H9 (cell line): ENCODE data around the gene MEI4. TPM values are rescaled to one million over a fixed set of nuclear protein-coding genes. Genes with fewer than 3 reads are reported as not detected.

ENCODE experiments used
- DNase-seq: peaks from one replicate; pipeline ENCODE4 v3.0.0-alpha.2; 2017
- H2AFZ ChIP-seq: one replicate; pipeline ENCODE4 v1.6.1; 2013; ENCODE audit warnings: mild to moderate bottlenecking, low read length, control low read depth, moderate library complexity
- H2AK5ac ChIP-seq: 2 replicates; pipeline ENCODE4 v1.6.1; 2013; ENCODE audit warnings: low read length, control low read depth, mixed read lengths; ENCODE audit not compliant: insufficient read length
- H2BK120ac ChIP-seq: one replicate; pipeline ENCODE4 v1.6.1; 2013; ENCODE audit warnings: low read depth, mild to moderate bottlenecking, low read length, control low read depth, inconsistent platforms; ENCODE audit not compliant: poor library complexity, severe bottlenecking
- H2BK12ac ChIP-seq: 2 replicates; pipeline ENCODE4 v1.6.1; 2013; ENCODE audit warnings: low read length, control low read depth, mixed read lengths, low read depth; ENCODE audit not compliant: insufficient read length
- H2BK15ac ChIP-seq: 2 replicates; pipeline ENCODE4 v1.6.1; 2013; ENCODE audit warnings: low read depth, low read length, control low read depth
- H2BK20ac ChIP-seq: one replicate; pipeline ENCODE4 v1.6.1; 2013; ENCODE audit warnings: low read depth, mild to moderate bottlenecking, low read length, control low read depth, inconsistent platforms; ENCODE audit not compliant: poor library complexity, severe bottlenecking
- H2BK5ac ChIP-seq: 2 replicates; pipeline ENCODE4 v1.6.1; 2013; ENCODE audit warnings: low read length, control low read depth, mixed read lengths; ENCODE audit not compliant: insufficient read length
- H3K14ac ChIP-seq: 2 replicates; pipeline ENCODE4 v1.6.1; 2013; ENCODE audit warnings: low read length, control low read depth; ENCODE audit not compliant: insufficient read depth
- H3K18ac ChIP-seq: 2 replicates; pipeline ENCODE4 v1.6.1; 2013; ENCODE audit warnings: low read depth, mild to moderate bottlenecking, mixed read lengths, low read length, control low read depth; ENCODE audit not compliant: insufficient read length
- H3K23ac ChIP-seq: 2 replicates; pipeline ENCODE4 v1.6.1; 2013; ENCODE audit warnings: low read length, control low read depth, mixed read lengths, low read depth; ENCODE audit not compliant: insufficient read length
- H3K23me2 ChIP-seq: 2 replicates; pipeline ENCODE4 v1.6.1; 2013; ENCODE audit warnings: low read depth, mild to moderate bottlenecking, mixed read lengths, low read length, control low read depth; ENCODE audit not compliant: insufficient read length, poor library complexity, severe bottlenecking
- H3K27ac ChIP-seq: 2 replicates; pipeline ENCODE4 v1.5.1; 2013; ENCODE audit warnings: low read length, control low read depth, mixed read lengths, low read depth; ENCODE audit not compliant: insufficient read length
- H3K27me3 ChIP-seq: 2 replicates; pipeline ENCODE4 v1.6.1; 2013; ENCODE audit warnings: low read length, control low read depth, inconsistent platforms; ENCODE audit not compliant: insufficient read depth
- H3K4ac ChIP-seq: 2 replicates; pipeline ENCODE4 v1.6.1; 2013; ENCODE audit warnings: low read depth, mild to moderate bottlenecking, control low read depth, inconsistent platforms, low read length, moderate library complexity
- H3K4me1 ChIP-seq: 2 replicates; pipeline ENCODE4 v1.6.1; 2013; ENCODE audit warnings: low read length, control low read depth, inconsistent platforms; ENCODE audit not compliant: insufficient read depth
- H3K4me2 ChIP-seq: 2 replicates; pipeline ENCODE4 v1.6.1; 2013; ENCODE audit warnings: low read length, control low read depth, mixed read lengths; ENCODE audit not compliant: insufficient read length, insufficient read depth
- H3K56ac ChIP-seq: 2 replicates; pipeline ENCODE4 v1.6.1; 2013; ENCODE audit warnings: low read depth, mild to moderate bottlenecking, mixed read lengths, low read length, control low read depth; ENCODE audit not compliant: insufficient read length
- H3K79me1 ChIP-seq: 2 replicates; pipeline ENCODE4 v1.6.1; 2013; ENCODE audit warnings: low read depth, mild to moderate bottlenecking, moderate library complexity, low read length, control low read depth, inconsistent platforms; ENCODE audit not compliant: insufficient read depth, poor library complexity, severe bottlenecking
- H3K79me2 ChIP-seq: 2 replicates; pipeline ENCODE4 v1.6.1; 2013; ENCODE audit warnings: low read length, control low read depth, inconsistent platforms; ENCODE audit not compliant: insufficient read depth
- H3K9ac ChIP-seq: 2 replicates; pipeline ENCODE4 v1.6.1; 2013; ENCODE audit warnings: low read length, control low read depth, mixed read lengths; ENCODE audit not compliant: insufficient read length; ENCODE audit errors: extremely low read depth
- H3K9me3 ChIP-seq: one replicate; pipeline ENCODE4 v1.6.1; 2013; ENCODE audit warnings: low read depth, low read length, inconsistent platforms; ENCODE audit not compliant: control insufficient read depth
- H3T11ph ChIP-seq: one replicate; pipeline ENCODE4 v1.6.1; 2013; ENCODE audit warnings: mild to moderate bottlenecking, low read length, control low read depth, inconsistent platforms
- H4K20me1 ChIP-seq: one replicate; pipeline ENCODE4 v1.6.1; 2013; ENCODE audit not compliant: control insufficient read depth, insufficient read length, insufficient read depth
- H4K5ac ChIP-seq: 2 replicates; pipeline ENCODE4 v1.6.1; 2013; ENCODE audit warnings: low read depth, mild to moderate bottlenecking, mixed read lengths, low read length, control low read depth; ENCODE audit not compliant: insufficient read length
- H4K8ac ChIP-seq: replicated peaks from 2 replicates; pipeline ENCODE4 v1.6.1; 2013; ENCODE audit warnings: low read length, control low read depth, mixed read lengths, low read depth; ENCODE audit not compliant: insufficient read length
- H4K91ac ChIP-seq: 2 replicates; pipeline ENCODE4 v1.6.1; 2013; ENCODE audit warnings: low read depth, mild to moderate bottlenecking, moderate library complexity, mixed read lengths, low read length, control low read depth; ENCODE audit not compliant: insufficient read length
- H3K27ac Mint-ChIP-seq, 3 experiments: 2 replicates in 2 of 3; 3 replicates in 1 of 3; pipeline ENCODE4 v1.8.0; 2020 to 2021; ENCODE audit warnings: mixed read lengths in 3 of 3, mild to moderate bottlenecking in 1 of 3, moderate library complexity in 1 of 3
- H3K27me3 Mint-ChIP-seq: 2 replicates; pipeline ENCODE4 v1.8.0; 2021; ENCODE audit warnings: low read depth, mild to moderate bottlenecking, moderate library complexity, mixed read lengths
- H3K36me3 Mint-ChIP-seq, 3 experiments: 2 replicates in 2 of 3; 3 replicates in 1 of 3; pipeline ENCODE4 v1.8.0; 2020 to 2021; ENCODE audit warnings: low read depth in 3 of 3, mixed read lengths in 3 of 3; ENCODE audit not compliant: insufficient read depth in 1 of 3
- H3K4me1 Mint-ChIP-seq, 2 experiments: 2 replicates each; pipeline ENCODE4 v1.8.0; 2020; ENCODE audit warnings: mixed read lengths in 2 of 2
- H3K4me3 Mint-ChIP-seq, 2 experiments: 2 replicates in 1 of 2; 3 replicates in 1 of 2; pipeline ENCODE4 v1.8.0; 2020 to 2021; ENCODE audit warnings: mild to moderate bottlenecking in 2 of 2, mixed read lengths in 2 of 2, moderate library complexity in 1 of 2
- H3K9me3 Mint-ChIP-seq, 2 experiments: 2 replicates in 1 of 2; 3 replicates in 1 of 2; pipeline ENCODE4 v1.8.0; 2020; ENCODE audit warnings: mild to moderate bottlenecking in 2 of 2, mixed read lengths in 2 of 2, moderate library complexity in 1 of 2
- total RNA-seq: library from RNA; stranded (reverse); gene quantifications from 2 replicates; pipeline ENCODE4 v1.2.1, GENCODE V29; 2021
- TF ChIP-seq, protein P1 (sequence below): fragments of 200-600 bp; sonication (generic); conservative IDR thresholded peaks from 3 replicates; pipeline ENCODE4 v1.8.0; 2021; ENCODE audit warnings: antibody characterized with exemption, mild to moderate bottlenecking

Gene MEI4
- total RNA-seq, 1 experiment from 2014 or later = 0.55 TPM

DNA sequence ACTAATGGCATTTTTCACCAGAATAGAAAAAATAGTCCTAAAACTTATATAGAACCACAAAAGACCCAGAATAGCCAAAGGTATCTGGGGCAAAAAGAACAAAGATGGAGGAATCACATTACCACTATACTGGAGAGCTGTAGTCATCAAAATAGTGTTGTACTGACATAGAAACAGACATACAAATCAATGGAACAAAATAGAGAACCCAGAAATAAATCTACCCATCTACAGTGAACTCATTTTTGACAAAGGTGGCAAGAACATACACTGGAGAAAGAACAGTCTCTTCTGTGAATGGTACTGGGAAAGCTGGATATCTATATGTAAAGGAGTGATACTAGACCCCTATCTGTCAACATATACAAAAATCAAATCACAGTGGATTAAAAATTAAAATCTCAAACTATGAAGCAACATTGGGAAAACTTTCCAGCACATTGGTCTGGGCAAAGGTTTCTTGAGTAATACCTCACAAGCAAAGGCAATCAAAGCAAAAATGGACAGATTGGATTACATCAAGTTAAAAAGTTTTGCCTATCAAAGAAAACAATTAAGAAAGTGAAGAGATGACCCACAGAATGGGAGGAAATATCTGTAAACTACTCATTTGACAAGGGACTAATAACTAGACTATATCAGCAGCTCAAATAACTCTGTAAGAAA, 120.5 kb downstream of the MEI4 start:
- Histone ChIP-seq H2BK12ac (no peak overlapping the region), H4K5ac (no peak overlapping the region), H3K23me2 (no peaks in the 10 kb centered on the region), H2AK5ac (no peak overlapping the region), H3T11ph (no peak overlapping the region), H4K8ac (no peak overlapping the region), H3K4ac (no peak overlapping the region), H2BK20ac (no peak overlapping the region), H2AFZ (no peak overlapping the region), H3K27ac (no peak overlapping the region), H2BK15ac (no peak overlapping the region), H3K9ac (no peak overlapping the region), H4K20me1 (no peaks in the 10 kb centered on the region), H3K79me2 (no peaks in the 10 kb centered on the region), H3K4me2 (no peak overlapping the region), H3K79me1 (no peaks in the 10 kb centered on the region), H2BK5ac (no peak overlapping the region), H3K27me3 (no peaks in the 10 kb centered on the region), H4K91ac (no peak overlapping the region), H3K18ac (no peak overlapping the region), H3K56ac (no peak overlapping the region), H3K14ac (no peak overlapping the region), H2BK120ac (no peak overlapping the region), H3K9me3 (no peaks in the 10 kb centered on the region), H3K23ac (no peak overlapping the region), H3K4me1 (no peaks in the 10 kb centered on the region)
- Mint-ChIP-seq H3K4me3 (no peak overlapping the region), H3K27ac (no peak overlapping the region), H3K36me3 (no peaks in the 10 kb centered on the region), H3K9me3 (no peaks in the 10 kb centered on the region; a peak in 1 of 5 replicates), H3K4me1 (no peaks in the 10 kb centered on the region), H3K27me3 (peaks cover 2% of the 10 kb centered on the region)
- DNase-seq = no peak
- TF ChIP-seq, protein P1, sequence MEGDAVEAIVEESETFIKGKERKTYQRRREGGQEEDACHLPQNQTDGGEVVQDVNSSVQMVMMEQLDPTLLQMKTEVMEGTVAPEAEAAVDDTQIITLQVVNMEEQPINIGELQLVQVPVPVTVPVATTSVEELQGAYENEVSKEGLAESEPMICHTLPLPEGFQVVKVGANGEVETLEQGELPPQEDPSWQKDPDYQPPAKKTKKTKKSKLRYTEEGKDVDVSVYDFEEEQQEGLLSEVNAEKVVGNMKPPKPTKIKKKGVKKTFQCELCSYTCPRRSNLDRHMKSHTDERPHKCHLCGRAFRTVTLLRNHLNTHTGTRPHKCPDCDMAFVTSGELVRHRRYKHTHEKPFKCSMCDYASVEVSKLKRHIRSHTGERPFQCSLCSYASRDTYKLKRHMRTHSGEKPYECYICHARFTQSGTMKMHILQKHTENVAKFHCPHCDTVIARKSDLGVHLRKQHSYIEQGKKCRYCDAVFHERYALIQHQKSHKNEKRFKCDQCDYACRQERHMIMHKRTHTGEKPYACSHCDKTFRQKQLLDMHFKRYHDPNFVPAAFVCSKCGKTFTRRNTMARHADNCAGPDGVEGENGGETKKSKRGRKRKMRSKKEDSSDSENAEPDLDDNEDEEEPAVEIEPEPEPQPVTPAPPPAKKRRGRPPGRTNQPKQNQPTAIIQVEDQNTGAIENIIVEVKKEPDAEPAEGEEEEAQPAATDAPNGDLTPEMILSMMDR = no peak
